HG02884 (cell line): Measurements from ENCODE around the gene KRT72.
"Not testable (repeated sequence)": the region's sequence is repeated elsewhere in the genome, so short reads cannot be mapped to it uniquely, and the experiment has no call there.

Experiments
- ATAC-seq: cut with Tn5 transposase; IDR thresholded peaks from one replicate; pipeline ENCODE4 v1.9.1; 2021; ENCODE audit warnings: mild to moderate bottlenecking, moderate library complexity; ENCODE audit not compliant: unreplicated experiment

Gene KRT72

DNA sequence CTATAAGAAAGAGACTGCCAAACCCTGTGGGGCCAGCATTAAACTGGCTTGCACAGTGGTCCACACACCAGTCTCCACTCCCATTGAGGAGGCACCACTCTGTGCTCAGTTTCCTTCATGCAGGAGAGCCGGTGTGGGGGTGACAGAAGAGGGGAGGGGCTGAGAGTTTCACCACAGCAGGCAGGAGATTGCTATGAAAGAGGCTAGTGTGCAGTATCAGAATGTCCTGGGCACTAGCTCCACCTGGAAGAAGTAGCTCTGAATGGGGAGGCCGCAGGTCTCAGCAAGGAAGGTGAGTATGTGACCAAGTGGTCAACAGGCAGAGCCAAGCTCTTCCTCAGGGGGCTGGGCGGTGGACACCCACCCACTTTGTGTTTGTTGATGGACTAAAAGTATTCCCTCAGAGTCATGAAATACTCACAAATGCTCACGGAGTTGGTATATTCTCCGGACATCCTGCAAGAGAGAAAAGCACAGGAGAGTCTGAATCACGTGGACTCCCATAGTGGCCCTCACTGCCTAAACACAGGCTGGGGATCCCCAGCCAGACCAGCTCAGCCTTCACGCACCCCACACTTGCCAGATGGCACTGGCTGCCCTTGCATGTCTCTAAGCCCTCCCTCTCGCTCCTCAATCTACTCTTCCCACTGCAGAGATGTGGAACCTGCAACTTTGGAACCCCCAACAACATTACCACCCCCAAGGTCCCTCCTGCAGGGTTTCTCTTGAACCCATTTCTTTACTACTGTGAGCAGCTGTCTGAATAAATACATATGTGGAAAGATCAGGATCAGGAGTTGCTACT, 7.8 kb upstream of the KRT72 start:
- ATAC-seq, result no peak

DNA sequence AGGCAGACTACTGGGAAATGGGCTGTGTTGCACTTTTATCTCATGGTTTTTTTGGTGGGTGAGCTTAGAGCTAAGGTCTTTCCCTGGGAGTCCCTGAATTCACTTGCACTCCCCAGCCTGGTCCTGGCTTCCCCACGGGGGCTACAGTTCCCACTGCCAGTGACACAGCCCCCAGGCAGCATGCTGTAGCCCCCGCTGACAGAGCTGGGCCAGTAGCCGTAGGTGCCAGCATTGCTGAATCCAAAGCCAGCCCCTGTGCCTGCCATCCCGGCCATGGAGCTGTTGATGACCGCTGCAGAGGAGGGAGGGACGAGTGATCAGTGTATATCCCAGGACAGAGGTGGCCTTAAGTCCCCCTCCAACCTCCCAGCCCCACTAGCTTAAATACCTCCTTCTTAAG, 6.9 kb upstream of the KRT72 start:
- ATAC-seq, result no peak

DNA sequence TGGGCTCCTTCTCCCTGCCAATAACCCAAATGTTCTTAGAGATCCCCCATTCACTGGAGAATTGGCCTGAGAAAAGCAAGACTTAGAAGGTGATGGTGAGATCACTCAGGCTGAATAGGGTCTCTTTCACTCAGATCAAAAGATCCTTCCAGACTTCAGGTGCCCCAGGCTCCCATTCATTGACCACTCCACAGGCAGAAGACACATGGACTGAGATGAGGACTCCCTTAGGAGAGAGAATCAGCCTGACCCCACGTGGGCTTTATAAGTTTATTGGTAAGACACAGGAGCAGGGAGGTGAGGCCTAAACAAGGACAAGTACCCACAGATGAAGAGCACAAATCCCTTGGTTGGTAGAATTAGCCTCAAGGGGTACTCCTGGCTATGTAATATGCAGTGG, 6.1 kb upstream of the KRT72 start:
- ATAC-seq, result no peak

DNA sequence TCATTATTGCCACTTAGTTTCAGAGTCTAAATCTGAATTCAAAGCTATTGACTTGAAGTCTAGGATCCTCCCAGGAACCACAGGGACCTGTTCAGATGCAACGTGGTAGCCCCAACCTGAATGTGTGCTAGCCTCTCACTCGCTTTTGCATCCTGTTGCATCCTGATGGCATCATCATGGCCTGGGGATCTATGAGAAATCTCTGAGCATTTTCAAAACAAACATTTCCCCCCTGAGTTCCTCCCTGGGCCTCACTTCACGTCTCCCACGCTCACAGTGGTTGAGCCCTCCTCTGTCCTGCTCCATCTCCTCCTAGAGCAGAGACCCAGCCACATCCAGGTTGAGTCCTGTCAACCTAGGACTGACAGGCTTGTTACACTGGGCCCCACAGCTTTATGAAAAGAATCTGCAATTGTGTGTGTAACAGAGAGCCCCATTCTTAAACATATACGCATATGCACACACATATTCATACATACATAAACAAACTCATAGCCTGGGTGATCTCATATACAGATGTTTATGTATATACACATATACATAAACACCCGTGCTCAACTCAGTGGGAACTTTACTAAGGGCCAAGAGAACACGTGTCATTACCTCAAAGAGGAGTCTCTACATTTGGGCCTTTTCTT, 5.4 kb upstream of the KRT72 start:
- no peak for ATAC-seq

DNA sequence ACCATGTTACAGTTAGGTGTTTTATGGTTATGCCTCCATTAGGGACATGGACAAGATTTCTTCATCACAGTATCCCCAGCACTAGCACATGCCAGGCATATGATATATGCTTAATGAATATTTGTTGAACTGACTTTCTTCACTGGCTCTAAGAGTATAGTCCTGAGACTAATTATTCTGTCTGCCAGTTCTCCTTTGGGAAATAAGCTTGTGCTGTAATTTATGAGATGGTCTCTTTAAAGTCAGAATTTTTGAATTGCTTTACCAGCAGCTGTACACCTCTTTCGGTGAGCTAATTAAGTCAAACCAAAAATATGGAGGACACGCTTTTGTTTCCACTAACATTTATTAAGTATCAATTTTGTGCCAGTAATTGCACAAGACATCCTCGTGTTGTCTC, 4.8 kb upstream of the KRT72 start:
- ATAC-seq, result no peak

DNA sequence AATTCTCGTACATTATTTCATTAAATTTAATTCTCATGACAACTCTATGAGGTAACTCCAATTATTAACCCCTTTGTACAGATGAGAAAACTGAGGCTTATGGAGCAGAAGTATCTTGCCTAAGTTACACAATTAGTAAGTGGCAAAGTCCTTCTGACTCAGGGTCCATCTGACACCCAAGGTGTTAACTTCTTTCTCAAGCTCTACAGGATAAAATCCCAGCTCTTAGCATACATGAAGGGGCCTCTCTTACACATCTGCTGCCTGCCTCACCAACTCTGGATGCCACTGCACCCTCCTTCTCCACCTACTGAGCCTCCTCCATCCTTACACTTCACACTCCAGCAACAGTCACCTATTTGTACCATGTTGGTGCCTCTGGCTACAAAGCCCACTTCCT, 4.3 kb upstream of the KRT72 start:
- ATAC-seq, result no peak

DNA sequence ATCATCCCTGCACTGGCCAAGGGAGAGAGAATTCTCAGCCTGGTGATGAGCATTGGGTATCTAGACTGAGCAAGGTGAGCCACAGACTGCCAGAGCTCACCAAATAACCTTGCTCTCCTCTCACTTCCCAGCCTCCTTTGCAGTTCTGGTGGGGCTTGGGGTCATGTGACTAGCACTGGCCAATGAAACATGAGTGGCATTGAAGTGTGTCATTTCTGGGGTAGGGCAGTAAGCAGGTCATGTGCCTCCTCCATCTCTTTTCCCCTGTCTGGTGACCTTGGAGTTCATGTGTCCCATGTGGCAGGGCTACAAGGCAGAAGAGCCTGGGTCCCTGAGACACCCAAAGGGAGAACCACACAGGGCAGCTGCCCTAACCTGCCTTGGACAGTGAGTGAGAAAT, 3.6 kb upstream of the KRT72 start:
- ATAC-seq, result no peak

DNA sequence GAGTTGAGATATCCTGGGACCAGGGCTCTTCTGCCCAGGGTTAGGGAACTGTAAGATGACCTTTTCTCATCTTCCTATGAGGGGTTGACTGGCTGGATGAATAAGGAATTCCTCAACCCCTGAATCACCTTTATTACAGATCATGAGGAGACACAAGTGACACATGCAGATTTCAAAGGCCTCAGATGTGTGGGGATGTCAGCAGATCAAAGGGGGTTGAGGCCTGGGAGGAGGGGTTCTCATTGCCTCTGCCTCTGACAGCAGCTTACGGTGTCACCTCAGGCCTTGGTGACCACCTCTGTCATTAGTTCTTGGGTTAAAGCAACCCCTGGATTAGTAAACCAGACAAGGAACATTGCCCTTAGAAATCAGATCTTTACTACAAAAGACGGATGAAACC, 2.1 kb upstream of the KRT72 start:
- ATAC-seq, result no peak

DNA sequence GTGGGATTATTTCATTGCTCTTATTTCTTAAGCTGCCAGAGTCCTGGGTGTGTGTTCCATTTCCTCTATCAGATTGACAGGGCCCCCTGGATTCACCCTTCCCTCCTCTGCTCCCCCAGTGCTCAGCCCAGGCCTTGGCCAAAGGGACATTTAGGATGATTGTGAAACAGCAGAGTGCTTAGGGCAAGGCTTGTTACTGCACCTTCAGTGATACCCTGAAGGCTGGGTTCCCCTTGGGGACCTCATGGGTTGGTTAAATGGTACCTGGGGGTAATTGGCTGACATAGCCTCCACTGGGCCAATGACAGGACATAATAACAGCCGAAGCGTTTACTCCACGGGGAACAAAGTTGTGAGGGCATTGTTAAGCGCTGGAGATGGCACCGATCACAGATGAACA, 1.3 kb upstream of the KRT72 start:
- ATAC-seq, result no peak

DNA sequence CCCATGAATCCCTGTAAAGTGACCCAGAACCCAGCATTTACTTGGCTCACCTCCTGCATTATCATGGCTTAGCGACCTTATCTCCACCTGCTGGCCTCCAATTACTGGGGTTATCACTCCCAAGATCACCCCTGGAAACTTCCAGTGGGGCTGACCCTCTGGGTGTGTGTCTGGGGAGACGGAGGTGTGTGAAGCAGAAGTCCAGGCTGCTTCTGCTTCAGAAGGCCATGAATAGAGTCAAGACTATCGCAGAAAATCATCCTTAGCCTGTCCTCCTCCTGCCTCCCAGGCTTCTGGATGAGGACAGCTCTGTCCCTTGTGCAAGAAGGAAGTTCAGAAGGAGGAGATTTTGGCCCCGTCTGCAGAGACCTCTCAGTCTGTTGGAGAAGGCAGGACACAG, 408 bp upstream of the KRT72 start:
- ATAC-seq, result no peak

DNA sequence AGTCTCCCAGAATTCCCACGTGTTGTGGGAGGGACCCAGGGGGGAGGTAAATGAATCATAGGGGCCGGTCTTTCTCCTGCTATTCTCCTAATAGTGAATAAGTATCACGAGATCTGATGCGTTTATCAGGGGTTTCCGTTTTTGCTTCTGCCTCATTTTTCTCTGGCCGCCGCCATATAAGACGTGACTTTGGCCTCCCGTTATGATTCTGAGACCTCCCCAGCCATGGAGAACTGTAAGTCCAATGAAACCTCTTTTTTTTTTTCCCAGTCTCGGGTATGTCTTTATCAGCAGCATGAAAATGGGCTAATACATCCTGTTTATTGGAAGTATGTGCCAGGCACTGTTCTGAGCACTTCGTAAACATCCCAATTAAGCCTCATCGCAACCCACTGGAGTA, 788 bp downstream of the KRT72 start:
- no peak for ATAC-seq

DNA sequence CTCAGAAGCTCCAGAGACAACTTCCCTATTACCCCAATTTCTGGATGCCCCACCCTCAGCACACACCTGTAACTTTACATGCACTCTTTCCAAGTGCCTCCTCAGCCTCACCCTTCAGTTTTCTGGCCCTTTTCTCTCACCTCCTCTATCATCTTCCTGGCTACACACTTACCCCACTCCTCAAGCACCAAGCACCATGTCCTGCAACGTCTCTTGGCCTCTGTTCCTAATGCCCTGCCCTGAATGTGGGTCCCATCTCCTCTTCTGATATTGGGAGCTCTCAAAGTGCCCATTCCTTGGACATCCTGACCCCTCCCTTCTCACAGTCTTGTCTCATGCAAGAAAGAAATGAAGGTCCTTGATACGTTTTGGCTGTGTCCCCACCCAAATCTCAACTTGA, 1.2 kb downstream of the KRT72 start:
- ATAC-seq, result no peak

DNA sequence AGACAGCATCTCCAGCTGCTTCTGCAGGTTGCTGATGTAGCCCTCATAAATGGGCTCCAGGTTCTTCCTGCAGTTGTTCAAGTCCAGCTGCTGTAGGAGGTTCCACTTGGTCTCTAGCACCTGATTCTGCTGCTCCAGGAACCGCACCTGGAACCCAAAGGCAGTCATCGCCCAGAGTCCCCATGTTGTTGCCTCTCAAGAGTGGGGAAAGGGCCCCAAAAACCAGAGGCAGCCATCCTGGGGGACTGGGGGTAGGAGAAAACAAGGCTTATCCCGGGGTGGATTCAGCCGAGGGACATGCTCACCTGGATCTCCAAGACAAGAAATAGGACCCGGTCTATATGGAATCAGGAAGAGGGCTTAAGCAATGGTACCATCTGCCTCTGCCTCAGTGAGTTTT, 2.3 kb downstream of the KRT72 start:
- no peak for ATAC-seq

DNA sequence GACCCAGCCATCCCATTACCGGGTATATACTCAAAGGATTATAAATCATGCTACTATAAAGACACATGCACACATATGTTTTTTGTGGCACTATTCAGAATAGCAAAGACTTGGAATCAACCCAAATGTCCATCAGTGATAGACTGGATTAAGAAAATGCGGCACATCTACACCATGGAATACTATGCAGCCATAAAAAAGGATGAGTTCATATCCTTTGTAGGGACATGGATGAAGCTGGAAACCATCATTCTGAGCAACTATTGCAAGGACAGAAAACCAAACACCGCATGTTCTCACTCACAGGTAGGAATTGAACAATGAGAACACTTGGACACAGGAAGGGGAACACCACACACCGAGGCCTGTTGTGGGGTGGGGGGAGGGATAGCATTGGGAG, 7.0 kb downstream of the KRT72 start:
- not testable (repeated sequence) for ATAC-seq

DNA sequence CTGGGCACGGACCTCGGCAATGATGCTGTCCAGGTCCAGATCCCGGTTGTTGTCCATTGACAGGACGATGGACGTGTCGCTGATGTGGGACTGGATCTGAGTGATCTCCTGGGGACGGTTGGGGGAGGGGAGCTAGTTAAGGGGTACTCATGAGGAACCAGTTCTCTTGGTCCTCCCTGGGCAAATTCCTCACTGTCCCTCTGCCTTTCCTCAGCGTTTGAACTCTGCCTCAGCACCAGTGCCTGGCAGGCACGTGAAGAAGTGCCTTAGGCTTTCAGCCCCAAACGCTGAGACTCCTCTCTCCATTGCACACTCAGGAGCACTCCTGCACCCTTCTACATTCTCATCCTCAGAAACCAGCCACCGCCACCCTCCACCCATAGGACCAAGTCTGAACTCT, 9.7 kb downstream of the KRT72 start:
- ATAC-seq, result no peak

DNA sequence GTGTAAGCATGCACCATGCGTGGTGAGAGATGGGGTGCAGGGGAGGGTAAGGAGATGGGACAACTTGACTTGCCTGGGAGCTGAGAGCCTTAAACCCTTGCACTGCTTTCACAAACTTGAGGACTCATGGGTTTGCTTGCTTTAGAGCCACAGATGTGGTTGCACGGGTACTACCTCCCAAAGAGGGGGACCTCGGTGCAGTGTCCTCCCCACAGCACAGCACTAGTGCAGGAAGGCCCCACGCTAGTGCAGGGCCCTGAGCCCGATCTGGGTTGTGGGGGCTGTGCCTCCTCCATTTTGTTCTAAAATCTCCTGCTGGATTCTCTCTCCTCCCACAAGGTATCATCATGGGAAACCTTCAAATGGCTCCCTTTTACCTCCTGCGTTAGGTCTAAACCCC, 11.2 kb downstream of the KRT72 start:
- ATAC-seq, result no peak

DNA sequence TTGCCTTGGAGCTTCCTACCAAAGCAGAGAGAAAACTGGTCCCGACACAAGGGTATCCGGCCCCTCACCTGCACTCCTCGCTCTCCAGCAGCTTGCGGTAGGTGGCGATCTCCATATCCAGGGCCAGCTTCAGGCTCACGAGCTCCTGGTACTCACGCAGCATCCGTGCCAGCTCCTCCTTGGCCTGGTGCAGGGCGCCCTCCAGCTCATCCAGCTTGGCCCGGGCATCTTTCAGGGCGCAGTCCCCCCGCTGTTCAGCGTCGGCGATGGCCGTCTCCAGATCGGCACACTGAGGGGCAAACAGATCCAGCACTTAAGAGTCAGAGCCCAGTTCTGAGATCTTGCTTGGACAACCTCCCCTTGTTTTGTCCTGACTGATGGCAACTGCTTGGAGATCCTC, 13.7 kb downstream of the KRT72 start:
- ATAC-seq, result no peak

DNA sequence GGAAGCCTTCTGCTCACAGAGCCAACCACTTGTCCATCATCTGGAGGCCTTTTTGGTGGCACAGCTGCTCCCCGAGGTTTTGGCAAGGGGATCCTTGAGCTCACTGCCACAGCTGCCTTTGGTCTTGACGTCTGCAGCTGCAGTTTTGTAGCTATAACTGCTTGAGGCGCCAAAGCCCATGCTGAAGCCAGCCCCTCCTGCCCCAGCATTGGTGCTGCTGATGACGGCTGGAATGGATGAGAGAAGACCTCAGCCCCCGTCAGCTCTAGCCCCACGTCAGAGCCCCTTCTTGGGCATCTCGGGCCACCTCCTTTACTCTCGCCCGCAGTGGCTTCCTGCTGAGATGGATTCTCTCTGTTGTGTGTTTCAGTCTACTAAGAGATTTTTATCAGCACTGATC, 15.3 kb downstream of the KRT72 start:
- no peak for ATAC-seq

DNA sequence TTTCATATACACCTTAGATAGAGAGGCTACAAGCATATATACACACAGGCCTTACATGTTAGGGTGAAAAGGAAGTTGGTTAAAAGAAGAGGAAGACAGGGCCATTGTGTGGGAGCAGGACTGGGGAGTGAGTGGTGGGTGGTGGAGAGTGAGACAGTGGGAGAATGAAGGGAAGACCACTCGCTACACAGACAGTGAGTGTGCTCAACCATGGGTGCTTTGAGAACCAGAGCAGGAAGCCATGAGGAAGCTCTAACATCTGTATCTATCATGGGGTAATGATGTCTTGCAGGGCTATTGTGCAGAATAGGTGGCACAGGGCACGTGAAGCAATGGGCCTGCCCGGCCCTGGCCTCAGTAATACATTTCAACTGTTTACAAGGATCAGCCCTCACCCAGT, 16.2 kb downstream of the KRT72 start:
- ATAC-seq, result no peak

DNA sequence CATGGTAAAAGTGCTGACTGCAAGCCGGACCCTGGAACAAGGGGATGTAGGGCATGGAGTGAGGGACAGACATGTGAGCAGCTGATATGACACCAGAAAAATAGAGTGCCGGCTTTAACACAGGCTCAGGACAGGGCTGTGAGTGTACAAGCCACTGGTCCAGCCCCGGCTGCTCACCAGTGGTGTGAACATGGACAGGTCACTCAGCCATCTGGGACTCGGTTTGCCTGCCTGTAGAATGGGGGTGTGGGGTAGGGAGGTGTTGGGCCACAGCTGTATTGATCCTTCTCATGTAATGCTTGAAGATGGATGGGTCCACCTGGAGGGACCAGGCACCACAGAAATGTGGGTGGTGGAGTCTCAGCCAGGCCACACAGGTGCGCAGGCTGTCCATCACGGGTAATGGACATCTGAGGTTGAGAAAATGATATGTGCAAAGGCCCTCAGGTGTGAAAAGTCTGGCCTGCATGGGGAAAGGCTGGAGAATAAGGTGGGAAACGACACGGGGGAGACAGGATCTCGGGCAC, 17.0 kb downstream of the KRT72 start:
- no peak for ATAC-seq

DNA sequence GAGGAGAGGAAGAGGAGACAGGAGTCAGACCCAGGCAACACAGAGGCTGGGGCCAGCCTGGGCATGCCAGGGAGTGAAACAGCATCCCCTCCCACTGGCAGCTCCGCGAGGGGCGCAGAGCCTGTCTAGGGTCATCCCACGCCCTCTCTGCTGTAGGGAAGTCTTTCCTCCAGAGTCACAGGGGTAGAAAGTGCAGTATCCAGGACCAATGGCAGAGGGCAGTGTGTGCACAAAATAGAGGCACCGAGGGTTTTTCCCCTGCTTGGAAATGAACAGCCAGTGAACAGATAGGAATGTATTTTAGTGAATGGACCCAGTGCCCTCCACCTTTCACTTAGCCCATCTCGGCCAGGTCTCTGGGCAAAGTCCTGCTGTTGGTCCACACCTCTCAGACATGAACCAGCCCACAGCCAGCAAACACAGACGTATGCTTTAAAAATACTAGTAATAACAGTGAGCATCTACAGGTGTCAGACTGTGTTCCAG, 18.2 kb downstream of the KRT72 start:
- no peak for ATAC-seq

DNA sequence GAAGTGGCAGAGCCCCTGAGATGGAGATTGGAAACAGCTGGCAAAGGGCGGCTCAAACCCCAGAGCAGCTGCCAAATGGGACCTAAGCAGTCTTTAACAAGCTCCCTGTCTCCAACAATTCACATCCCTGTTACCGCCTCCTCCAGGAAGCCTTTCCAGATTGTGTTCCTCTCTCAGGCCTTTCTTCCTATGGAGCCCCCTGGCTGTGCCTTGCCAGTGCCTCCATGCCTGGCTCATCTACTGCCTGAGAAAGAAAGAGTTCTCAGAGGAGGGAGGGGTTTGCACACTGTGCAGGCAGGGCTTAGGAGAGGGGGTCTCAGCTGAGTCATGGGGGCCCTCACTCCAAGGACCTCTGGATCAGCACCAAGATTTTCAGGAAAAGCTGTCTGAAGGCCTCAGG, 18.8 kb downstream of the KRT72 start:
- no peak for ATAC-seq
